Measurements from ENCODE around the gene EN1.
A peak's percentile ranks its signal among the peaks of the same experiment; 100 is the strongest.

Gene EN1

GRCh38 chr2:118816669-118817068 lies 30.8 kb downstream of the EN1 start:
- DNase-seq, result no peak

GRCh38 chr2:118815731-118816130 lies 31.7 kb downstream of the EN1 start:
- no peak for DNase-seq

- no peak for DNase-seq
Measured at GRCh38 chr2:118815314-118815713, 32.1 kb downstream of the EN1 start.

- DNase-seq, result no peak
Measured at GRCh38 chr2:118814368-118814767, 33.1 kb downstream of the EN1 start.

GRCh38 chr2:118813601-118814339 lies 33.7 kb downstream of the EN1 start:
- DNase-seq, result no peak

- no peak for DNase-seq
Measured at GRCh38 chr2:118813111-118813510, 34.3 kb downstream of the EN1 start.

- no peak for DNase-seq
Measured at GRCh38 chr2:118812552-118812951, 34.9 kb downstream of the EN1 start.

- DNase-seq, result no peak
Measured at GRCh38 chr2:118811514-118812115, 35.8 kb downstream of the EN1 start.

- no peak for DNase-seq
Measured at GRCh38 chr2:118810766-118811165, 36.7 kb downstream of the EN1 start.

- DNase-seq, result no peak
Measured at GRCh38 chr2:118808429-118808809, 39.0 kb downstream of the EN1 start.

- DNase-seq, result no peak
Measured at GRCh38 chr2:118807668-118808428, 39.6 kb downstream of the EN1 start.

- DNase-seq, result no peak
Measured at GRCh38 chr2:118806797-118807667, 40.4 kb downstream of the EN1 start.

- peak; percentile 63 for DNase-seq
Measured at GRCh38 chr2:118805064-118805690, 42.3 kb downstream of the EN1 start.

GRCh38 chr2:118803012-118803411 lies 44.4 kb downstream of the EN1 start:
- DNase-seq, result no peak

- DNase-seq, result no peak
Measured at GRCh38 chr2:118801151-118801550, 46.3 kb downstream of the EN1 start.

GRCh38 chr2:118800736-118801135 lies 46.7 kb downstream of the EN1 start:
- DNase-seq, result peak; percentile 63

- DNase-seq, result no peak
Measured at GRCh38 chr2:118794546-118794945, 52.9 kb downstream of the EN1 start.
